ENCODE measurements around the gene GZMM. TPM values are rescaled to one million over a fixed set of nuclear protein-coding genes. Genes with fewer than 3 reads are reported as not detected.

The GZMM gene
- total and polyA plus RNA-seq, 2 experiments from 2014 or later: not detected

- WGBS (ENCODE audit: low lambda C conversion rate, missing lambda C conversion rate): 25% methylated on average over 38 of the region's 58 CpGs
- peaks cover 16% of the 10 kb centered on the region for H3K79me2 ChIP-seq
- TF ChIP-seq EZH2phosphoT487 (IDR thresholded peaks at IDR 0.05; ENCODE audit: low read depth, severe bottlenecking, unreplicated experiment) (no peak), CTCF (IDR thresholded peaks at IDR 0.05; ENCODE audit: poor library complexity) (peak; percentile 19)
- DNase-seq (ENCODE audit: low spot score): peak; percentile 75
- H3K27ac ChIP-seq: peak overlapping the region; percentile 91
- no peaks in the 10 kb centered on the region for H3K36me3 ChIP-seq (replicated peaks; ENCODE audit: insufficient read depth, low read depth)
- no peaks in the 10 kb centered on the region for H3K9me2 ChIP-seq (replicated peaks; ENCODE audit: insufficient read depth)
- no peak overlapping the region for H3K4me3 ChIP-seq
- peak overlapping the region; percentile 69 for H3K4me2 ChIP-seq
- H3K4me1 ChIP-seq (ENCODE audit: insufficient read depth): peaks cover 15% of the 10 kb centered on the region
- H3K9me3 ChIP-seq (ENCODE audit: low read depth): no peaks in the 10 kb centered on the region
- no peaks in the 10 kb centered on the region for H4K20me1 ChIP-seq (ENCODE audit: insufficient read depth, poor library complexity, severe bottlenecking)
- H3K27me3 ChIP-seq: no peaks in the 10 kb centered on the region
- H2AFZ ChIP-seq: no peak overlapping the region
These were observed 25.1 kb upstream of the GZMM start for GRCh38 chr19:518598-519231.

GRCh38 chr19:519449-519865 is 24.4 kb upstream of the GZMM start:
- peak overlapping the region; percentile 91 for H3K27ac ChIP-seq
- no peak for TF ChIP-seq CTCF (IDR thresholded peaks at IDR 0.05; ENCODE audit: poor library complexity)

GRCh38 chr19:522726-523125 is 21.1 kb upstream of the GZMM start:
- Histone ChIP-seq H3K4me2 (no peak overlapping the region), H2AFZ (no peak overlapping the region), H3K36me3 (replicated peaks; ENCODE audit: insufficient read depth, low read depth) (no peaks in the 10 kb centered on the region), H4K20me1 (ENCODE audit: insufficient read depth, poor library complexity, severe bottlenecking) (no peaks in the 10 kb centered on the region), H3K9me3 (ENCODE audit: low read depth) (no peaks in the 10 kb centered on the region), H3K27ac (no peak overlapping the region), H3K4me3 (no peak overlapping the region), H3K9me2 (replicated peaks; ENCODE audit: insufficient read depth) (no peaks in the 10 kb centered on the region), H3K4me1 (ENCODE audit: insufficient read depth) (peaks cover 3% of the 10 kb centered on the region), H3K27me3 (no peaks in the 10 kb centered on the region), H3K79me2 (peaks cover 4% of the 10 kb centered on the region)
- DNase-seq (ENCODE audit: low spot score): no peak
- 98% methylated on average over 12 of the region's 12 CpGs for WGBS (ENCODE audit: low lambda C conversion rate, missing lambda C conversion rate)
- no peak for TF ChIP-seq EZH2 (IDR thresholded peaks at IDR 0.05; ENCODE audit: borderline replicate concordance)
- no peak for TF ChIP-seq EZH2phosphoT487 (IDR thresholded peaks at IDR 0.05; ENCODE audit: low read depth, severe bottlenecking, unreplicated experiment)
- TF ChIP-seq CTCF (IDR thresholded peaks at IDR 0.05; ENCODE audit: poor library complexity): no peak

More at GRCh38 chr19:519449-519865, 24.4 kb upstream of the GZMM start:
- Histone ChIP-seq H2AFZ (no peak overlapping the region), H3K79me2 (peaks cover 14% of the 10 kb centered on the region), H3K4me3 (no peak overlapping the region), H4K20me1 (ENCODE audit: insufficient read depth, poor library complexity, severe bottlenecking) (no peaks in the 10 kb centered on the region), H3K9me3 (ENCODE audit: low read depth) (no peaks in the 10 kb centered on the region), H3K4me2 (peak overlapping the region; percentile 69), H3K27me3 (no peaks in the 10 kb centered on the region), H3K9me2 (replicated peaks; ENCODE audit: insufficient read depth) (no peaks in the 10 kb centered on the region), H3K36me3 (replicated peaks; ENCODE audit: insufficient read depth, low read depth) (no peaks in the 10 kb centered on the region), H3K4me1 (ENCODE audit: insufficient read depth) (peaks cover 15% of the 10 kb centered on the region)
- no peak for DNase-seq (ENCODE audit: low spot score)
- 97% methylated on average over 29 of the region's 45 CpGs for WGBS (ENCODE audit: low lambda C conversion rate, missing lambda C conversion rate)
